GM12878 (cell line): ENCODE measurements around the gene CLIP2. TPM values are rescaled to one million over a fixed set of nuclear protein-coding genes. Genes with fewer than 3 reads are reported as not detected.

Source experiments
- ATAC-seq: fragments of 200-7000 bp; cut with Tn5 transposase; 3 replicates; pipeline ENCODE4 v1.9.1; 2020; ENCODE audit warnings: mild to moderate bottlenecking, moderate library complexity
- BruUV-seq: library from RNA; stranded (reverse); fragments of 400-500 nt; replicated peaks from 2 replicates; lab custom pipeline; 2021; lab: Mats Ljungman, UMichigan
- CTCF ChIA-PET: fragments of 300-600 bp; sonication (Branson Sonifier 250); formaldehyde crosslinking; extraction: SDS; loops from one replicate; lab custom pipeline; 2021; ENCODE audit warnings: inconsistent platforms; lab: Yijun Ruan, JAX
- POLR2A ChIA-PET: fragments of 350-600 bp; formaldehyde crosslinking; extraction: SDS; loops from one replicate; lab custom pipeline; 2021; ENCODE audit warnings: inconsistent platforms; lab: Charles Lee
- RAD21 ChIA-PET: fragments of 300-600 bp; sonication (Branson Sonifier 250); formaldehyde crosslinking; loops from one replicate; lab custom pipeline; 2023; ENCODE audit warnings: antibody characterized with exemption; ENCODE audit not compliant: unreplicated experiment; lab: Charles Lee
- SMC1A ChIA-PET: fragments of 300-600 bp; sonication (Branson Sonifier 250); formaldehyde crosslinking; loops from one replicate; lab custom pipeline; 2023; ENCODE audit not compliant: unreplicated experiment, uncharacterized antibody; lab: Charles Lee
- DNase-seq: peaks from one replicate; pipeline ENCODE4 v3.0.0-alpha.2; 2011; ENCODE audit warnings: low read depth, low spot score
- FAIRE-seq: peaks from 3 replicates; lab custom pipeline; 2011; peaks lifted over from hg19 to GRCh38; lab: Jason Lieb, UNC
- H2AFZ ChIP-seq: 2 replicates; pipeline ENCODE4 v1.6.0; 2011; ENCODE audit warnings: low read depth, low read length, control low read depth; ENCODE audit not compliant: control insufficient read depth
- H3K27ac ChIP-seq: 2 replicates; pipeline ENCODE4 v1.5.1; 2011; ENCODE audit warnings: control low read depth; ENCODE audit not compliant: control insufficient read depth, insufficient read depth
- H3K27me3 ChIP-seq, 2 experiments: replicated peaks in 1 of 2; 2 replicates each; pipeline versions ENCODE4 v1.6.0 to v1.6.1; 2011; ENCODE audit warnings: low read length in 1 of 2; ENCODE audit not compliant: control insufficient read depth in 2 of 2, insufficient read depth in 2 of 2
- H3K36me3 ChIP-seq, 2 experiments: 2 replicates each; pipeline ENCODE4 v1.5.1; 2011; ENCODE audit warnings: low read length in 1 of 2; ENCODE audit not compliant: control insufficient read depth in 2 of 2, insufficient read depth in 2 of 2
- H3K4me1 ChIP-seq: 2 replicates; pipeline ENCODE4 v1.6.1; 2011; ENCODE audit warnings: mild to moderate bottlenecking, low read length, moderate library complexity, mixed read lengths; ENCODE audit not compliant: control insufficient read depth, insufficient read depth
- H3K4me2 ChIP-seq: 2 replicates; pipeline ENCODE4 v1.6.0; 2011; ENCODE audit warnings: control low read depth; ENCODE audit not compliant: control insufficient read depth, insufficient read depth
- H3K4me3 ChIP-seq: fragments of 200-600 bp; sonication (generic); 2 replicates; pipeline ENCODE4 v1.5.1; 2016
- H3K79me2 ChIP-seq: 2 replicates; pipeline ENCODE4 v1.6.0; 2011; ENCODE audit warnings: low read length; ENCODE audit not compliant: control insufficient read depth, insufficient read depth
- H3K9ac ChIP-seq: 2 replicates; pipeline ENCODE4 v1.8.0; 2011; ENCODE audit warnings: low read length, control low read depth, mixed read lengths; ENCODE audit not compliant: control insufficient read depth, insufficient read depth
- H3K9me3 ChIP-seq: replicated peaks from 3 replicates; pipeline ENCODE4 v1.5.1; 2011; ENCODE audit warnings: mild to moderate bottlenecking, low read length; ENCODE audit not compliant: control insufficient read depth, insufficient read depth
- H4K20me1 ChIP-seq: 2 replicates; pipeline ENCODE4 v1.6.0; 2011; ENCODE audit not compliant: control insufficient read depth, insufficient read depth
- BACH1 ChIP-seq: fragments of 450-650 bp; IDR thresholded peaks from 2 replicates; pipeline ENCODE4 v1.6.1; 2017; ENCODE audit warnings: mild to moderate bottlenecking, borderline replicate concordance
- CBX5 ChIP-seq: sonication (generic); IDR thresholded peaks from 2 replicates; pipeline ENCODE4 v1.6.1; 2016; ENCODE audit warnings: low read depth, moderate library complexity, mild to moderate bottlenecking, inconsistent platforms
- GABPA ChIP-seq: IDR thresholded peaks from 2 replicates; pipeline ENCODE4 v1.6.1; 2014; ENCODE audit warnings: antibody characterized with exemption, low read depth, mild to moderate bottlenecking, inconsistent platforms
- JUNB ChIP-seq: IDR thresholded peaks from 2 replicates; pipeline ENCODE4 v1.6.1; 2016; ENCODE audit warnings: antibody characterized with exemption, mild to moderate bottlenecking
- NFYA ChIP-seq: IDR thresholded peaks from 2 replicates; pipeline ENCODE4 v1.6.1; 2011; ENCODE audit warnings: low read depth, mild to moderate bottlenecking, low read length, improper control_type of control experiment, borderline replicate concordance
- NR2F1 ChIP-seq: fragments of 450-650 bp; conservative IDR thresholded peaks from 2 replicates; pipeline ENCODE4 v1.6.1; 2017; ENCODE audit warnings: mild to moderate bottlenecking
- WGBS: methylation state at CpG from one replicate; pipeline ENCODE4 v1.1.6; 2016; ENCODE audit warnings: low lambda C conversion rate; ENCODE audit not compliant: insufficient replicate concordance, insufficient coverage; ENCODE audit errors: missing lambda C conversion rate; 5-methylcytosine and 5-hydroxymethylcytosine counted together
- in situ Hi-C: fragments of 300-500 bp; cut with MboI; formaldehyde crosslinking; loops from 9 replicates; pipeline ENCODE4 v1.14.3; 2018; ENCODE audit warnings: mixed read lengths
- intact Hi-C: fragments of 100-400 bp; cut with micrococcal nuclease; formaldehyde crosslinking; loops from one replicate; pipeline ENCODE4 v1.14.2; 2022; ENCODE audit not compliant: unreplicated experiment
- polyA plus RNA-seq, 11 experiments: library from polyadenylated mRNA; depleted of rRNA in 4 of 11; unstranded in 6 of 11; stranded (reverse) in 5 of 11; fragments of >200 nt; fragmentation: Nextera tagmentation in 4 of 11; fragmentation: Illumina TruSeq in 1 of 11; extraction: Ambion mirVana in 4 of 11; extraction: Trizol in 1 of 11; gene quantifications; 1 replicate in 1 of 11; 2 replicates in 10 of 11; pipeline versions ENCODE4 v1.2.1 to v1.2.3, GENCODE V29; 2011 to 2016; ENCODE audit warnings: inconsistent platforms in 2 of 11, missing spikeins in 2 of 11, low read depth in 1 of 11
- total RNA-seq, 4 experiments: library from RNA; depleted of rRNA in 3 of 4; stranded (reverse); fragments of >200 nt in 3 of 4; fragmentation: Illumina TruSeq in 1 of 4; extraction: Trizol in 1 of 4; gene quantifications; 2 replicates each; pipeline versions ENCODE4 v1.2.1 to v1.2.3, GENCODE V29; 2013 to 2021
- TF ChIP-seq, protein P1 (sequence below): fragments of 450-650 bp; IDR thresholded peaks from 2 replicates; pipeline ENCODE4 v1.6.1; 2017; ENCODE audit warnings: low read depth, mild to moderate bottlenecking, moderate library complexity
- TF ChIP-seq, protein P2 (sequence below): IDR thresholded peaks from 2 replicates; pipeline ENCODE4 v1.6.1; 2012; ENCODE audit warnings: low read length, inconsistent platforms
- TF ChIP-seq, protein P3 (sequence below): fragments of 150-350 bp; IDR thresholded peaks from 2 replicates; pipeline ENCODE4 v1.6.1; 2014; ENCODE audit warnings: mild to moderate bottlenecking, low read depth, low read length

CLIP2 gene
- total and polyA plus RNA-seq, 10 of the 15 experiments (the other 5 are each of a cell fraction or from before 2014, with no cell fraction given), result 0.26 to 56.3 (median 21.0) TPM

DNA sequence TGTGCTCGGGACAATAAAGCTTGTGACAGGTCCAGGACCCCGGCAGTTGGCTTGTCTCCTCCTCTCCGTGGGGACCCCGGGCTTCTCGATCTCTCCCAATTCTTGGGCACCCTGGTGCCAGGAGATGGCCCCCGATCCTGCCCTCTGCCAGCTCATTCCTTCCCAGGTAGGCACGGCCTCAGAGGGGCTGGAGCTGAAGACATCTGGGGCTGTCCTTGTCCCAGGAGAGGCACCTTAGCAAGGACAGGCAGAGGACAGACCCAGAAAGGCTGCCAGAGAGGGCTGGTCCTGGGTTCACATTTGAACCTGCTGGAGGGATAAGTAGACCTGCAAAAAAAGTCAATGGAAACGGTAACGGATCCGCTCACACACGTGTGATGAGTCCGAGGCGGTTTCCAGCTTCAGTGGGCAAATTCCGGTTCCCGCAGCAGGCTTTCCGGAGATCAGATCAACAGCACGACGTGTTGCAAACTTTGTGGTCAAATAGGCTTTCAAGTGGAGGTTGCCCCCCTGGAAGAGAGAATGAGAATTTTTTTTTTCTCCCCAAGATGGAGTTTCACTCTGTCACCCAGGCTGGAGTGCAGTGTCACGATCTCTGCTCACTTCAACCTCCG, 116.8 kb downstream of the CLIP2 start (continued):
- TF ChIP-seq, protein P1, sequence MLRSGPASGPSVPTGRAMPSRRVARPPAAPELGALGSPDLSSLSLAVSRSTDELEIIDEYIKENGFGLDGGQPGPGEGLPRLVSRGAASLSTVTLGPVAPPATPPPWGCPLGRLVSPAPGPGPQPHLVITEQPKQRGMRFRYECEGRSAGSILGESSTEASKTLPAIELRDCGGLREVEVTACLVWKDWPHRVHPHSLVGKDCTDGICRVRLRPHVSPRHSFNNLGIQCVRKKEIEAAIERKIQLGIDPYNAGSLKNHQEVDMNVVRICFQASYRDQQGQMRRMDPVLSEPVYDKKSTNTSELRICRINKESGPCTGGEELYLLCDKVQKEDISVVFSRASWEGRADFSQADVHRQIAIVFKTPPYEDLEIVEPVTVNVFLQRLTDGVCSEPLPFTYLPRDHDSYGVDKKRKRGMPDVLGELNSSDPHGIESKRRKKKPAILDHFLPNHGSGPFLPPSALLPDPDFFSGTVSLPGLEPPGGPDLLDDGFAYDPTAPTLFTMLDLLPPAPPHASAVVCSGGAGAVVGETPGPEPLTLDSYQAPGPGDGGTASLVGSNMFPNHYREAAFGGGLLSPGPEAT, result no peak

DNA sequence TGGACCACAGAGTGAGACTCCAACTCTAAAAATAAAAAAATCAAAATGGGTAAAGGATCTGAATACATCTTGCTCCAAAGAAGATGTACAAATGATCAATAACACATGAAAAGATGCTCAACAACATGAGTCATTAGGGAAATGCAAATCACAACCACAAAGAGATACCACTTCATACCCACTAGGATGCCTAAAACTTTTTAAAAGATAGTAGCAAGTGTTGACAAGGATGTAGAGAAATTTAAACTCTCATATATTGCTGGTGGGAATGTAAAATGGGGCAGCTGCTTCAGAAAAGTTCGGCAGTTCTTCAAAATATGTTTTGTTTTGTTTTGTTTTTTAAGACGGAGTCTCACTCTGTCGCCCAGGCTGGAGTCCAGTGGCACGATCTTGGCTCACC, 118.8 kb downstream of the CLIP2 start:
- FAIRE-seq (no peak), DNase-seq (no peak), ATAC-seq (no peak)
- ChIA-PET RAD21 (interaction anchor here (0.6 kb wide), 1 partner anchor 96 kb away, joined by 3 read pairs; no protein-coding TSS in a partner anchor), SMC1A (interaction anchor here (0.6 kb wide), 1 partner anchor 31 kb away, joined by 3 read pairs; no protein-coding TSS in a partner anchor), CTCF (interaction anchor here (4.5 kb wide), 1 partner anchor 202 kb away, joined by 19 read pairs; no protein-coding TSS in a partner anchor), POLR2A (no interaction called here)
- H3K9ac ChIP-seq, result no peak overlapping the region
- H3K4me2 ChIP-seq, result no peak overlapping the region
- intact Hi-C loops (no loop called here), in situ Hi-C loops (no loop called here)
- no peaks in the 10 kb centered on the region for H3K4me1 ChIP-seq
- no peak overlapping the region for H3K4me3 ChIP-seq
- BruUV-seq, result no TSS peak
- TF ChIP-seq NR2F1, result no peak
- TF ChIP-seq, protein P2, sequence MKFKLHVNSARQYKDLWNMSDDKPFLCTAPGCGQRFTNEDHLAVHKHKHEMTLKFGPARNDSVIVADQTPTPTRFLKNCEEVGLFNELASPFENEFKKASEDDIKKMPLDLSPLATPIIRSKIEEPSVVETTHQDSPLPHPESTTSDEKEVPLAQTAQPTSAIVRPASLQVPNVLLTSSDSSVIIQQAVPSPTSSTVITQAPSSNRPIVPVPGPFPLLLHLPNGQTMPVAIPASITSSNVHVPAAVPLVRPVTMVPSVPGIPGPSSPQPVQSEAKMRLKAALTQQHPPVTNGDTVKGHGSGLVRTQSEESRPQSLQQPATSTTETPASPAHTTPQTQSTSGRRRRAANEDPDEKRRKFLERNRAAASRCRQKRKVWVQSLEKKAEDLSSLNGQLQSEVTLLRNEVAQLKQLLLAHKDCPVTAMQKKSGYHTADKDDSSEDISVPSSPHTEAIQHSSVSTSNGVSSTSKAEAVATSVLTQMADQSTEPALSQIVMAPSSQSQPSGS, result no peak
- TF ChIP-seq BACH1, result no peak
- TF ChIP-seq CBX5, result no peak
- no peak for TF ChIP-seq GABPA
- no peak for TF ChIP-seq NFYA
- no peak for TF ChIP-seq JUNB
- TF ChIP-seq, protein P3, sequence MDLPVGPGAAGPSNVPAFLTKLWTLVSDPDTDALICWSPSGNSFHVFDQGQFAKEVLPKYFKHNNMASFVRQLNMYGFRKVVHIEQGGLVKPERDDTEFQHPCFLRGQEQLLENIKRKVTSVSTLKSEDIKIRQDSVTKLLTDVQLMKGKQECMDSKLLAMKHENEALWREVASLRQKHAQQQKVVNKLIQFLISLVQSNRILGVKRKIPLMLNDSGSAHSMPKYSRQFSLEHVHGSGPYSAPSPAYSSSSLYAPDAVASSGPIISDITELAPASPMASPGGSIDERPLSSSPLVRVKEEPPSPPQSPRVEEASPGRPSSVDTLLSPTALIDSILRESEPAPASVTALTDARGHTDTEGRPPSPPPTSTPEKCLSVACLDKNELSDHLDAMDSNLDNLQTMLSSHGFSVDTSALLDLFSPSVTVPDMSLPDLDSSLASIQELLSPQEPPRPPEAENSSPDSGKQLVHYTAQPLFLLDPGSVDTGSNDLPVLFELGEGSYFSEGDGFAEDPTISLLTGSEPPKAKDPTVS, result no peak
- no peaks in the 10 kb centered on the region for H4K20me1 ChIP-seq
- H3K9me3 ChIP-seq, result no peaks in the 10 kb centered on the region
- H3K36me3 ChIP-seq, result peaks cover 0 to 14% of the 10 kb centered on the region in 2 experiments; a peak in 3 of 4 replicates
- no peak overlapping the region for H2AFZ ChIP-seq
- no peaks in the 10 kb centered on the region for H3K27me3 ChIP-seq
- H3K79me2 ChIP-seq, result no peaks in the 10 kb centered on the region
- H3K27ac ChIP-seq, result no peak overlapping the region
- 75% methylated on average over 4 of the region's 4 CpGs for WGBS
